NCI-H748 treated with DMSO at 0.1 percent for 48 hours (cell line): ENCODE measurements around the gene TUBB2A.
"Not testable (repeated sequence)": the region's sequence is repeated elsewhere in the genome, so short reads cannot be mapped to it uniquely, and the experiment has no call there.

Source experiments
- DNase-seq: peaks from one replicate; lab custom pipeline; 2025; lab: John Stamatoyannopoulos, UW

TUBB2A gene

GRCh38 chr6:3179945-3180344 is 22.6 kb upstream of the TUBB2A start:
- DNase-seq, result not testable (repeated sequence)

GRCh38 chr6:3178666-3179065 is 21.3 kb upstream of the TUBB2A start:
- DNase-seq, result not testable (repeated sequence)

GRCh38 chr6:3176562-3177355 is 19.4 kb upstream of the TUBB2A start:
- no peak for DNase-seq

GRCh38 chr6:3175715-3176402 is 18.5 kb upstream of the TUBB2A start:
- DNase-seq, result no peak

- not testable (repeated sequence) for DNase-seq
These were observed 16.3 kb upstream of the TUBB2A start for GRCh38 chr6:3173636-3174089.

GRCh38 chr6:3172789-3173188 is 15.4 kb upstream of the TUBB2A start:
- not testable (repeated sequence) for DNase-seq

- not testable (repeated sequence) for DNase-seq
These were observed 14.2 kb upstream of the TUBB2A start for GRCh38 chr6:3171313-3172175.

GRCh38 chr6:3170676-3171075 is 13.3 kb upstream of the TUBB2A start:
- not testable (repeated sequence) for DNase-seq

GRCh38 chr6:3168046-3168445 is 10.7 kb upstream of the TUBB2A start:
- not testable (repeated sequence) for DNase-seq

GRCh38 chr6:3166535-3167225 is 9.3 kb upstream of the TUBB2A start:
- not testable (repeated sequence) for DNase-seq

GRCh38 chr6:3165631-3166534 is 8.5 kb upstream of the TUBB2A start:
- no peak for DNase-seq

- no peak for DNase-seq
These were observed 7.0 kb upstream of the TUBB2A start for GRCh38 chr6:3164388-3164787.

- no peak for DNase-seq
These were observed 5.9 kb upstream of the TUBB2A start for GRCh38 chr6:3163248-3163594.

- DNase-seq, result peak; percentile 90
These were observed 5.4 kb upstream of the TUBB2A start for GRCh38 chr6:3162565-3163247.

- no peak for DNase-seq
These were observed 4.7 kb upstream of the TUBB2A start for GRCh38 chr6:3162067-3162497.

GRCh38 chr6:3159805-3160781 is 2.7 kb upstream of the TUBB2A start:
- peak; percentile 84 for DNase-seq

GRCh38 chr6:3156184-3157130 is 887 bp downstream of the TUBB2A start:
- DNase-seq, result peak; percentile 32

GRCh38 chr6:3155416-3155815 is 1.9 kb downstream of the TUBB2A start:
- DNase-seq, result not testable (repeated sequence)
